ENCODE results near the gene CMTM8.

GRCh38 chr3:32262201-32262600 is 23.7 kb downstream of the CMTM8 start:
- TF ChIP-seq POLR2A (IDR thresholded peaks at IDR 0.05) = no peak
- TF ChIP-seq, protein P1, sequence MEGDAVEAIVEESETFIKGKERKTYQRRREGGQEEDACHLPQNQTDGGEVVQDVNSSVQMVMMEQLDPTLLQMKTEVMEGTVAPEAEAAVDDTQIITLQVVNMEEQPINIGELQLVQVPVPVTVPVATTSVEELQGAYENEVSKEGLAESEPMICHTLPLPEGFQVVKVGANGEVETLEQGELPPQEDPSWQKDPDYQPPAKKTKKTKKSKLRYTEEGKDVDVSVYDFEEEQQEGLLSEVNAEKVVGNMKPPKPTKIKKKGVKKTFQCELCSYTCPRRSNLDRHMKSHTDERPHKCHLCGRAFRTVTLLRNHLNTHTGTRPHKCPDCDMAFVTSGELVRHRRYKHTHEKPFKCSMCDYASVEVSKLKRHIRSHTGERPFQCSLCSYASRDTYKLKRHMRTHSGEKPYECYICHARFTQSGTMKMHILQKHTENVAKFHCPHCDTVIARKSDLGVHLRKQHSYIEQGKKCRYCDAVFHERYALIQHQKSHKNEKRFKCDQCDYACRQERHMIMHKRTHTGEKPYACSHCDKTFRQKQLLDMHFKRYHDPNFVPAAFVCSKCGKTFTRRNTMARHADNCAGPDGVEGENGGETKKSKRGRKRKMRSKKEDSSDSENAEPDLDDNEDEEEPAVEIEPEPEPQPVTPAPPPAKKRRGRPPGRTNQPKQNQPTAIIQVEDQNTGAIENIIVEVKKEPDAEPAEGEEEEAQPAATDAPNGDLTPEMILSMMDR (IDR thresholded peaks at IDR 0.05) = no peak
